GM23338 (cell line): ENCODE data around the gene PIM2. TPM values are rescaled to one million over a fixed set of nuclear protein-coding genes. Genes with fewer than 3 reads are reported as not detected.
A peak's percentile ranks its signal among the peaks of the same experiment; 100 is the strongest.

Experiments
- ATAC-seq: fragments of 200-7000 bp; cut with Tn5 transposase; 3 replicates; pipeline ENCODE4 v1.9.1; 2020
- DNase-seq: peaks from one replicate; pipeline ENCODE4 v3.0.0-alpha.2; 2015; ENCODE audit warnings: low spot score
- H2AFZ ChIP-seq: fragments of 200-600 bp; sonication (generic); 2 replicates; pipeline ENCODE4 v1.8.0; 2016; ENCODE audit warnings: antibody characterized with exemption, mild to moderate bottlenecking, moderate library complexity
- H3F3A ChIP-seq: fragments of 200-600 bp; sonication (generic); replicated peaks from 2 replicates; pipeline ENCODE4 v1.8.0; 2017; ENCODE audit warnings: antibody characterized with exemption, mixed run types, low read depth
- H3K27ac ChIP-seq: fragments of 200-600 bp; sonication (generic); 2 replicates; pipeline ENCODE4 v1.6.1; 2016; ENCODE audit warnings: low read depth
- H3K27me3 ChIP-seq: fragments of 200-600 bp; sonication (generic); 2 replicates; pipeline ENCODE4 v1.8.0; 2016; ENCODE audit warnings: mild to moderate bottlenecking, mixed run types, moderate library complexity; ENCODE audit not compliant: insufficient read depth
- H3K36me3 ChIP-seq: fragments of 200-600 bp; sonication (generic); 2 replicates; pipeline ENCODE4 v1.8.0; 2016; ENCODE audit warnings: mild to moderate bottlenecking; ENCODE audit not compliant: insufficient read depth
- H3K4me1 ChIP-seq: fragments of 200-600 bp; sonication (generic); 2 replicates; pipeline ENCODE4 v1.8.0; 2016; ENCODE audit warnings: mild to moderate bottlenecking, moderate library complexity; ENCODE audit not compliant: insufficient read depth
- H3K4me2 ChIP-seq: fragments of 200-600 bp; sonication (generic); 2 replicates; pipeline ENCODE4 v1.7.1; 2017; ENCODE audit warnings: mixed run types
- H3K4me3 ChIP-seq: fragments of 200-600 bp; sonication (generic); 2 replicates; pipeline ENCODE4 v1.6.1; 2016; ENCODE audit warnings: mixed run types
- H3K79me2 ChIP-seq: fragments of 200-600 bp; sonication (generic); replicated peaks from 2 replicates; pipeline ENCODE4 v1.8.0; 2017; ENCODE audit warnings: mild to moderate bottlenecking; ENCODE audit not compliant: insufficient read depth
- H3K9me2 ChIP-seq: fragments of 200-600 bp; sonication (generic); 2 replicates; pipeline ENCODE4 v1.8.0; 2017; ENCODE audit not compliant: insufficient read depth
- H4K20me1 ChIP-seq: fragments of 200-600 bp; sonication (generic); replicated peaks from 2 replicates; pipeline ENCODE4 v1.8.0; 2017; ENCODE audit warnings: mild to moderate bottlenecking; ENCODE audit not compliant: insufficient read depth
- H3K27ac Mint-ChIP-seq: 2 replicates; pipeline ENCODE4 v1.8.0; 2020; ENCODE audit warnings: inconsistent platforms, mild to moderate bottlenecking, moderate library complexity, mixed read lengths
- H3K27me3 Mint-ChIP-seq: 3 replicates; pipeline ENCODE4 v1.8.0; 2022; ENCODE audit warnings: low read depth, mild to moderate bottlenecking, moderate library complexity, mixed read lengths, inconsistent platforms; ENCODE audit not compliant: insufficient read depth, poor library complexity
- H3K36me3 Mint-ChIP-seq: 3 replicates; pipeline ENCODE4 v1.8.0; 2021; ENCODE audit warnings: low read depth, mild to moderate bottlenecking, inconsistent platforms, moderate library complexity, mixed read lengths
- H3K4me1 Mint-ChIP-seq: 3 replicates; pipeline ENCODE4 v1.8.0; 2020; ENCODE audit warnings: mild to moderate bottlenecking, inconsistent platforms, mixed read lengths
- H3K4me3 Mint-ChIP-seq: 3 replicates; pipeline ENCODE4 v1.8.0; 2021; ENCODE audit warnings: moderate library complexity, mild to moderate bottlenecking, inconsistent platforms, mixed read lengths
- H3K9me3 Mint-ChIP-seq: 3 replicates; pipeline ENCODE4 v1.8.0; 2020; ENCODE audit warnings: moderate library complexity, mild to moderate bottlenecking, inconsistent platforms, mixed read lengths
- CREB1 ChIP-seq: fragments of 250-450 bp; sonication (Bioruptor Pico); IDR thresholded peaks from 2 replicates; pipeline ENCODE4 v1.5.0; 2020; ENCODE audit warnings: low read depth, mild to moderate bottlenecking, moderate library complexity
- EZH2 ChIP-seq: fragments of 200-600 bp; sonication (generic); IDR thresholded peaks from one replicate; pipeline ENCODE4 v1.8.0; 2017; ENCODE audit warnings: antibody characterized with exemption, mild to moderate bottlenecking, low read depth; ENCODE audit not compliant: unreplicated experiment
- EZH2phosphoT487 ChIP-seq: fragments of 200-600 bp; sonication (generic); IDR thresholded peaks from one replicate; pipeline ENCODE4 v1.8.1; 2018; ENCODE audit warnings: antibody characterized with exemption; ENCODE audit not compliant: unreplicated experiment
- JUNB ChIP-seq: IDR thresholded peaks from one replicate; pipeline ENCODE4 v1.6.1; 2016; ENCODE audit warnings: antibody characterized with exemption; ENCODE audit not compliant: unreplicated experiment
- NANOG ChIP-seq: IDR thresholded peaks from 2 replicates; pipeline ENCODE4 v1.6.1; 2016; ENCODE audit warnings: antibody characterized with exemption, borderline replicate concordance
- POLR2AphosphoS5 ChIP-seq: IDR thresholded peaks from 2 replicates; pipeline ENCODE4 v1.6.1; 2016; ENCODE audit warnings: antibody characterized with exemption, low read depth
- STAT1 ChIP-seq: IDR thresholded peaks from one replicate; pipeline ENCODE4 v1.6.1; 2016; ENCODE audit warnings: antibody characterized with exemption; ENCODE audit not compliant: unreplicated experiment
- ZNF114 ChIP-seq: fragments of 250-450 bp; sonication (Bioruptor Pico); IDR thresholded peaks from 2 replicates; pipeline ENCODE4 v1.5.0; 2020; ENCODE audit warnings: mild to moderate bottlenecking, moderate library complexity
- ZNF331 ChIP-seq: fragments of 250-450 bp; sonication (Bioruptor Pico); IDR thresholded peaks from 2 replicates; pipeline ENCODE4 v1.5.0; 2020; ENCODE audit warnings: low read depth, mild to moderate bottlenecking, moderate library complexity
- polyA plus RNA-seq: library from polyadenylated mRNA; unstranded; fragments of >200 nt; fragmentation: Nextera tagmentation; extraction: Ambion mirVana; gene quantifications from 2 replicates; pipeline ENCODE4 v1.2.1, GENCODE V29; 2016
- total RNA-seq: library from RNA; depleted of rRNA; stranded (reverse); fragments of >200 nt; shearing (Covaris generic); gene quantifications from 2 replicates; pipeline ENCODE4 v1.2.3, GENCODE V29; 2014
- TF ChIP-seq, protein P1 (sequence below), 2 experiments: fragments of 200-600 bp in 1 of 2; sonication (generic) in 1 of 2; conservative IDR thresholded peaks; 2 replicates each; pipeline versions ENCODE4 v1.5.1 to v1.6.1; 2016 to 2017; ENCODE audit warnings: antibody characterized with exemption in 2 of 2, low read depth in 2 of 2, mild to moderate bottlenecking in 2 of 2, moderate library complexity in 1 of 2
- TF ChIP-seq, protein P2 (sequence below): fragments of 250-450 bp; sonication (Bioruptor Pico); IDR thresholded peaks from 2 replicates; pipeline ENCODE4 v1.5.0; 2020; ENCODE audit warnings: mild to moderate bottlenecking, moderate library complexity
- TF ChIP-seq, protein P3 (sequence below): IDR thresholded peaks from one replicate; pipeline ENCODE4 v1.6.1; 2018; ENCODE audit warnings: antibody characterized with exemption; ENCODE audit not compliant: unreplicated experiment
- TF ChIP-seq, protein P4 (sequence below): IDR thresholded peaks from 2 replicates; pipeline ENCODE4 v1.6.1; 2016; ENCODE audit warnings: antibody characterized with exemption

The PIM2 gene
- total and polyA plus RNA-seq, 2 experiments from 2014 or later, result 237 to 359 TPM

DNA sequence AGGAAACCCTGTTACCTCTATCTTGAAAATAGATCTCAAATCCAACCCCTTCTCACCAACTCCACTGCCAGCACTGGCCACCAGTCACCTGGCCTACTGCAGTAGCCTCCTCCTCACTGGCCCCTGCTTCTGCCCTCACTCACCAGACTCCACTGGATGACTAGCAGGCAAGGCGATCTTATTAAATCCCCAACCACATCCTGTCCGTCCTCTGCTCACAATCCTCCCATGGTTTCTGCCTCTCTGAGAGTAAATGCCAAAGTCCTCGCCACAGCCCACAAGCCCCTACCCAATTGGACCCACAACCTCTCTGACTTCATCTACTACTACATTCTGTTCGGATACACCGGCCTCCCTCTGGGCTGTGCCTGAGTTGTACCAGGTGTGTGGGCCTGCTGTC, 5.4 kb upstream of the PIM2 start:
- no peaks in the 10 kb centered on the region for H3K9me3 Mint-ChIP-seq
- TF ChIP-seq EZH2, result no peak
- TF ChIP-seq, protein P1, sequence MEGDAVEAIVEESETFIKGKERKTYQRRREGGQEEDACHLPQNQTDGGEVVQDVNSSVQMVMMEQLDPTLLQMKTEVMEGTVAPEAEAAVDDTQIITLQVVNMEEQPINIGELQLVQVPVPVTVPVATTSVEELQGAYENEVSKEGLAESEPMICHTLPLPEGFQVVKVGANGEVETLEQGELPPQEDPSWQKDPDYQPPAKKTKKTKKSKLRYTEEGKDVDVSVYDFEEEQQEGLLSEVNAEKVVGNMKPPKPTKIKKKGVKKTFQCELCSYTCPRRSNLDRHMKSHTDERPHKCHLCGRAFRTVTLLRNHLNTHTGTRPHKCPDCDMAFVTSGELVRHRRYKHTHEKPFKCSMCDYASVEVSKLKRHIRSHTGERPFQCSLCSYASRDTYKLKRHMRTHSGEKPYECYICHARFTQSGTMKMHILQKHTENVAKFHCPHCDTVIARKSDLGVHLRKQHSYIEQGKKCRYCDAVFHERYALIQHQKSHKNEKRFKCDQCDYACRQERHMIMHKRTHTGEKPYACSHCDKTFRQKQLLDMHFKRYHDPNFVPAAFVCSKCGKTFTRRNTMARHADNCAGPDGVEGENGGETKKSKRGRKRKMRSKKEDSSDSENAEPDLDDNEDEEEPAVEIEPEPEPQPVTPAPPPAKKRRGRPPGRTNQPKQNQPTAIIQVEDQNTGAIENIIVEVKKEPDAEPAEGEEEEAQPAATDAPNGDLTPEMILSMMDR (conservative IDR thresholded peaks at IDR 0.05; ENCODE audit: low read depth in 2 of 2), result no peak
- TF ChIP-seq ZNF331 (CRISPR knock-in tag), result no peak
- no peak for TF ChIP-seq JUNB
- TF ChIP-seq, protein P2, sequence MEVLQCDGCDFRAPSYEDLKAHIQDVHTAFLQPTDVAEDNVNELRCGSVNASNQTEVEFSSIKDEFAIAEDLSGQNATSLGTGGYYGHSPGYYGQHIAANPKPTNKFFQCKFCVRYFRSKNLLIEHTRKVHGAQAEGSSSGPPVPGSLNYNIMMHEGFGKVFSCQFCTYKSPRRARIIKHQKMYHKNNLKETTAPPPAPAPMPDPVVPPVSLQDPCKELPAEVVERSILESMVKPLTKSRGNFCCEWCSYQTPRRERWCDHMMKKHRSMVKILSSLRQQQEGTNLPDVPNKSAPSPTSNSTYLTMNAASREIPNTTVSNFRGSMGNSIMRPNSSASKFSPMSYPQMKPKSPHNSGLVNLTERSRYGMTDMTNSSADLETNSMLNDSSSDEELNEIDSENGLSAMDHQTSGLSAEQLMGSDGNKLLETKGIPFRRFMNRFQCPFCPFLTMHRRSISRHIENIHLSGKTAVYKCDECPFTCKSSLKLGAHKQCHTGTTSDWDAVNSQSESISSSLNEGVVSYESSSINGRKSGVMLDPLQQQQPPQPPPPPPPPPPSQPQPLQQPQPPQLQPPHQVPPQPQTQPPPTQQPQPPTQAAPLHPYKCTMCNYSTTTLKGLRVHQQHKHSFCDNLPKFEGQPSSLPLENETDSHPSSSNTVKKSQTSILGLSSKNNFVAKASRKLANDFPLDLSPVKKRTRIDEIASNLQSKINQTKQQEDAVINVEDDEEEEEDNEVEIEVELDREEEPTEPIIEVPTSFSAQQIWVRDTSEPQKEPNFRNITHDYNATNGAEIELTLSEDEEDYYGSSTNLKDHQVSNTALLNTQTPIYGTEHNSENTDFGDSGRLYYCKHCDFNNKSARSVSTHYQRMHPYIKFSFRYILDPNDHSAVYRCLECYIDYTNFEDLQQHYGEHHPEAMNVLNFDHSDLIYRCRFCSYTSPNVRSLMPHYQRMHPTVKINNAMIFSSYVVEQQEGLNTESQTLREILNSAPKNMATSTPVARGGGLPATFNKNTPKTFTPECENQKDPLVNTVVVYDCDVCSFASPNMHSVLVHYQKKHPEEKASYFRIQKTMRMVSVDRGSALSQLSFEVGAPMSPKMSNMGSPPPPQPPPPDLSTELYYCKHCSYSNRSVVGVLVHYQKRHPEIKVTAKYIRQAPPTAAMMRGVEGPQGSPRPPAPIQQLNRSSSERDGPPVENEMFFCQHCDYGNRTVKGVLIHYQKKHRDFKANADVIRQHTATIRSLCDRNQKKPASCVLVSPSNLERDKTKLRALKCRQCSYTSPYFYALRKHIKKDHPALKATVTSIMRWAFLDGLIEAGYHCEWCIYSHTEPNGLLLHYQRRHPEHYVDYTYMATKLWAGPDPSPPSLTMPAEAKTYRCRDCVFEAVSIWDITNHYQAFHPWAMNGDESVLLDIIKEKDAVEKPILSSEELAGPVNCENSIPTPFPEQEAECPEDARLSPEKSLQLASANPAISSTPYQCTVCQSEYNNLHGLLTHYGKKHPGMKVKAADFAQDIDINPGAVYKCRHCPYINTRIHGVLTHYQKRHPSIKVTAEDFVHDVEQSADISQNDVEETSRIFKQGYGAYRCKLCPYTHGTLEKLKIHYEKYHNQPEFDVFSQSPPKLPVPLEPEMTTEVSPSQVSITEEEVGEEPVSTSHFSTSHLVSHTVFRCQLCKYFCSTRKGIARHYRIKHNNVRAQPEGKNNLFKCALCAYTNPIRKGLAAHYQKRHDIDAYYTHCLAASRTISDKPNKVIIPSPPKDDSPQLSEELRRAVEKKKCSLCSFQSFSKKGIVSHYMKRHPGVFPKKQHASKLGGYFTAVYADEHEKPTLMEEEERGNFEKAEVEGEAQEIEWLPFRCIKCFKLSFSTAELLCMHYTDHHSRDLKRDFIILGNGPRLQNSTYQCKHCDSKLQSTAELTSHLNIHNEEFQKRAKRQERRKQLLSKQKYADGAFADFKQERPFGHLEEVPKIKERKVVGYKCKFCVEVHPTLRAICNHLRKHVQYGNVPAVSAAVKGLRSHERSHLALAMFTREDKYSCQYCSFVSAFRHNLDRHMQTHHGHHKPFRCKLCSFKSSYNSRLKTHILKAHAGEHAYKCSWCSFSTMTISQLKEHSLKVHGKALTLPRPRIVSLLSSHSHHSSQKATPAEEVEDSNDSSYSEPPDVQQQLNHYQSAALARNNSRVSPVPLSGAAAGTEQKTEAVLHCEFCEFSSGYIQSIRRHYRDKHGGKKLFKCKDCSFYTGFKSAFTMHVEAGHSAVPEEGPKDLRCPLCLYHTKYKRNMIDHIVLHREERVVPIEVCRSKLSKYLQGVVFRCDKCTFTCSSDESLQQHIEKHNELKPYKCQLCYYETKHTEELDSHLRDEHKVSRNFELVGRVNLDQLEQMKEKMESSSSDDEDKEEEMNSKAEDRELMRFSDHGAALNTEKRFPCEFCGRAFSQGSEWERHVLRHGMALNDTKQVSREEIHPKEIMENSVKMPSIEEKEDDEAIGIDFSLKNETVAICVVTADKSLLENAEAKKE (CRISPR knock-in tag), result no peak
- TF ChIP-seq EZH2phosphoT487, result no peak
- no peak for TF ChIP-seq STAT1
- TF ChIP-seq POLR2AphosphoS5, result no peak
- no peak for TF ChIP-seq NANOG
- no peak for TF ChIP-seq ZNF114 (CRISPR knock-in tag)
- TF ChIP-seq, protein P3, sequence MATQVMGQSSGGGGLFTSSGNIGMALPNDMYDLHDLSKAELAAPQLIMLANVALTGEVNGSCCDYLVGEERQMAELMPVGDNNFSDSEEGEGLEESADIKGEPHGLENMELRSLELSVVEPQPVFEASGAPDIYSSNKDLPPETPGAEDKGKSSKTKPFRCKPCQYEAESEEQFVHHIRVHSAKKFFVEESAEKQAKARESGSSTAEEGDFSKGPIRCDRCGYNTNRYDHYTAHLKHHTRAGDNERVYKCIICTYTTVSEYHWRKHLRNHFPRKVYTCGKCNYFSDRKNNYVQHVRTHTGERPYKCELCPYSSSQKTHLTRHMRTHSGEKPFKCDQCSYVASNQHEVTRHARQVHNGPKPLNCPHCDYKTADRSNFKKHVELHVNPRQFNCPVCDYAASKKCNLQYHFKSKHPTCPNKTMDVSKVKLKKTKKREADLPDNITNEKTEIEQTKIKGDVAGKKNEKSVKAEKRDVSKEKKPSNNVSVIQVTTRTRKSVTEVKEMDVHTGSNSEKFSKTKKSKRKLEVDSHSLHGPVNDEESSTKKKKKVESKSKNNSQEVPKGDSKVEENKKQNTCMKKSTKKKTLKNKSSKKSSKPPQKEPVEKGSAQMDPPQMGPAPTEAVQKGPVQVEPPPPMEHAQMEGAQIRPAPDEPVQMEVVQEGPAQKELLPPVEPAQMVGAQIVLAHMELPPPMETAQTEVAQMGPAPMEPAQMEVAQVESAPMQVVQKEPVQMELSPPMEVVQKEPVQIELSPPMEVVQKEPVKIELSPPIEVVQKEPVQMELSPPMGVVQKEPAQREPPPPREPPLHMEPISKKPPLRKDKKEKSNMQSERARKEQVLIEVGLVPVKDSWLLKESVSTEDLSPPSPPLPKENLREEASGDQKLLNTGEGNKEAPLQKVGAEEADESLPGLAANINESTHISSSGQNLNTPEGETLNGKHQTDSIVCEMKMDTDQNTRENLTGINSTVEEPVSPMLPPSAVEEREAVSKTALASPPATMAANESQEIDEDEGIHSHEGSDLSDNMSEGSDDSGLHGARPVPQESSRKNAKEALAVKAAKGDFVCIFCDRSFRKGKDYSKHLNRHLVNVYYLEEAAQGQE, result no peak
- TF ChIP-seq, protein P4, sequence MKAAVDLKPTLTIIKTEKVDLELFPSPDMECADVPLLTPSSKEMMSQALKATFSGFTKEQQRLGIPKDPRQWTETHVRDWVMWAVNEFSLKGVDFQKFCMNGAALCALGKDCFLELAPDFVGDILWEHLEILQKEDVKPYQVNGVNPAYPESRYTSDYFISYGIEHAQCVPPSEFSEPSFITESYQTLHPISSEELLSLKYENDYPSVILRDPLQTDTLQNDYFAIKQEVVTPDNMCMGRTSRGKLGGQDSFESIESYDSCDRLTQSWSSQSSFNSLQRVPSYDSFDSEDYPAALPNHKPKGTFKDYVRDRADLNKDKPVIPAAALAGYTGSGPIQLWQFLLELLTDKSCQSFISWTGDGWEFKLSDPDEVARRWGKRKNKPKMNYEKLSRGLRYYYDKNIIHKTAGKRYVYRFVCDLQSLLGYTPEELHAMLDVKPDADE, result no peak
- TF ChIP-seq CREB1 (CRISPR knock-in tag), result no peak

More for the DNA sequence above, 5.4 kb upstream of the PIM2 start:
- Histone ChIP-seq H3K4me1 (peaks cover 24% of the 10 kb centered on the region), H2AFZ (no peak overlapping the region), H3K4me2 (no peak overlapping the region), H3K27me3 (no peaks in the 10 kb centered on the region), H3K27ac (no peak overlapping the region), H3F3A (0 out of 2 replicates have a peak, but pooled peaks cover 8% of the 10 kb centered on the region), H3K79me2 (peaks cover 24% of the 10 kb centered on the region), H4K20me1 (no peaks in the 10 kb centered on the region), H3K9me2 (no peaks in the 10 kb centered on the region), H3K4me3 (no peak overlapping the region), H3K36me3 (no peaks in the 10 kb centered on the region)
- Mint-ChIP-seq H3K27ac (peak overlapping the region; percentile 85; the same call in 1 of the 2 replicates), H3K4me3 (no peak overlapping the region), H3K4me1 (peaks cover 50% of the 10 kb centered on the region), H3K36me3 (peaks cover 55% of the 10 kb centered on the region), H3K27me3 (peaks cover 21% of the 10 kb centered on the region)
- DNase-seq, result no peak
- no peak for ATAC-seq
